K562 (cell line): ENCODE results near the gene TLCD5. TPM values are rescaled to one million over a fixed set of nuclear protein-coding genes. Genes with fewer than 3 reads are reported as not detected.

Source experiments
- ATAC-seq: fragments of 200-7000 bp; cut with Tn5 transposase; 3 replicates; pipeline ENCODE4 v1.9.1; 2020; ENCODE audit warnings: moderate library complexity
- BruUV-seq: library from RNA; stranded (reverse); fragments of 400-500 nt; replicated peaks from 2 replicates; lab custom pipeline; 2021; lab: Mats Ljungman, UMichigan
- CTCF ChIA-PET: fragments of 300-600 bp; formaldehyde crosslinking; extraction: SDS; loops from one replicate; lab custom pipeline; 2021; ENCODE audit warnings: low intra/inter-chr PET ratio; lab: Yijun Ruan, JAX
- POLR2A ChIA-PET: fragments of 300-600, 350-650 bp; sonication (Branson Sonifier 250); formaldehyde crosslinking; extraction: SDS; loops from one replicate; lab custom pipeline; 2021; ENCODE audit warnings: antibody characterized with exemption, inconsistent platforms; lab: Yijun Ruan, JAX
- DNase-seq, 4 experiments: peaks; one replicate each; pipeline versions ENCODE4 v3.0.0 to v3.0.0-alpha.2; 2011 to 2018; ENCODE audit warnings: low spot score in 3 of 4, mixed read lengths in 3 of 4; ENCODE audit errors: extremely low read depth in 1 of 4
- FAIRE-seq: peaks from 2 replicates; lab custom pipeline; 2011; peaks lifted over from hg19 to GRCh38; lab: Jason Lieb, UNC
- H2AFZ ChIP-seq: 2 replicates; pipeline ENCODE4 v1.6.0; 2011; ENCODE audit warnings: low read depth, low read length, control low read depth, inconsistent platforms
- H3K27ac ChIP-seq: fragments of 200-600 bp; 3 replicates; pipeline ENCODE4 v1.8.0; 2011; ENCODE audit warnings: low read depth, mild to moderate bottlenecking, control low read depth, inconsistent platforms, low read length, moderate library complexity, mixed read lengths; ENCODE audit errors: extremely low read depth
- H3K27me3 ChIP-seq, 2 experiments: fragments of 300-600 bp in 1 of 2; 2 replicates in 1 of 2; 3 replicates in 1 of 2; pipeline versions ENCODE4 v1.6.0 to v1.8.0; 2011; ENCODE audit warnings: inconsistent platforms in 2 of 2, low read length in 2 of 2, mild to moderate bottlenecking in 1 of 2, mixed read lengths in 1 of 2, moderate library complexity in 1 of 2; ENCODE audit not compliant: control insufficient read depth in 2 of 2, insufficient read depth in 2 of 2
- H3K36me3 ChIP-seq: fragments of 300-600 bp; 3 replicates; pipeline ENCODE4 v1.8.0; 2011; ENCODE audit warnings: mild to moderate bottlenecking, low read length, inconsistent platforms; ENCODE audit not compliant: control insufficient read depth, insufficient read depth
- H3K4me1 ChIP-seq, 2 experiments: fragments of 200-600 bp in 1 of 2; replicated peaks in 1 of 2; 2 replicates in 1 of 2; 3 replicates in 1 of 2; pipeline versions ENCODE4 v1.5.1 to v1.8.0; 2011; ENCODE audit warnings: inconsistent platforms in 2 of 2, low read length in 2 of 2, mild to moderate bottlenecking in 1 of 2, mixed read lengths in 1 of 2, moderate library complexity in 1 of 2; ENCODE audit not compliant: control insufficient read depth in 2 of 2, insufficient read depth in 2 of 2
- H3K4me2 ChIP-seq: 2 replicates; pipeline ENCODE4 v1.6.1; 2011; ENCODE audit warnings: low read length, control low read depth, inconsistent platforms, mixed read lengths; ENCODE audit not compliant: insufficient read depth
- H3K4me3 ChIP-seq: fragments of 200-600 bp; sonication (generic), shearing (Covaris generic); 2 replicates; pipeline ENCODE4 v1.5.1; 2016; ENCODE audit warnings: control low read depth, inconsistent platforms
- H3K79me2 ChIP-seq: fragments of 200-600 bp; 3 replicates; pipeline ENCODE4 v1.8.0; 2011; ENCODE audit warnings: low read length, inconsistent platforms; ENCODE audit not compliant: control insufficient read depth, insufficient read depth
- H3K9ac ChIP-seq, 2 experiments: 2 replicates each; pipeline versions ENCODE4 v1.6.0 to v1.6.1; 2011; ENCODE audit warnings: low read depth in 2 of 2, low read length in 2 of 2, control low read depth in 1 of 2, inconsistent platforms in 1 of 2, mild to moderate bottlenecking in 1 of 2, mixed read lengths in 1 of 2; ENCODE audit not compliant: insufficient read depth in 1 of 2
- H3K9me1 ChIP-seq: one replicate; pipeline ENCODE4 v1.6.0; 2011; ENCODE audit warnings: inconsistent platforms, mild to moderate bottlenecking, low read length, moderate library complexity; ENCODE audit not compliant: control insufficient read depth, insufficient read depth
- H3K9me3 ChIP-seq: replicated peaks from 2 replicates; pipeline ENCODE4 v1.5.1; 2011; ENCODE audit warnings: low read depth, low read length, inconsistent platforms; ENCODE audit not compliant: control insufficient read depth, insufficient read depth
- H4K20me1 ChIP-seq: replicated peaks from 2 replicates; pipeline ENCODE4 v1.6.1; 2011; ENCODE audit warnings: low read length, inconsistent platforms, mixed read lengths; ENCODE audit not compliant: control insufficient read depth, insufficient read depth
- ARID1B ChIP-seq: fragments of 450-650 bp; IDR thresholded peaks from 2 replicates; pipeline ENCODE4 v1.6.1; 2016; ENCODE audit warnings: antibody characterized with exemption, mild to moderate bottlenecking, inconsistent platforms
- C11orf30 ChIP-seq: fragments of 450-650 bp; IDR thresholded peaks from 2 replicates; pipeline ENCODE4 v1.6.1; 2016; ENCODE audit warnings: low read depth, mild to moderate bottlenecking
- CBFA2T2 ChIP-seq: fragments of 450-650 bp; conservative IDR thresholded peaks from 2 replicates; pipeline ENCODE4 v1.6.1; 2017; ENCODE audit warnings: mild to moderate bottlenecking
- CBFA2T3 ChIP-seq: fragments of 450-650 bp; IDR thresholded peaks from 2 replicates; pipeline ENCODE4 v1.6.1; 2017
- ZNF57 ChIP-seq: fragments of 450-650 bp; formaldehyde crosslinking; IDR thresholded peaks from 2 replicates; pipeline ENCODE4 v1.4.0; 2020; ENCODE audit warnings: mild to moderate bottlenecking, moderate library complexity
- ZNF589 ChIP-seq: fragments of 200-800 bp; sonication (Bioruptor generic); IDR thresholded peaks from 2 replicates; pipeline ENCODE4 v1.6.1; 2016; ENCODE audit warnings: low read depth, missing genetic modification characterization, missing compliant biosample characterization
- WGBS: fragments of 100-300 bp; shearing (Covaris generic); methylation state at CpG from one replicate; pipeline ENCODE4 v1.1.6; 2016; ENCODE audit warnings: low coverage, mixed read lengths; ENCODE audit not compliant: insufficient coverage; ENCODE audit errors: missing lambda C conversion rate; 5-methylcytosine and 5-hydroxymethylcytosine counted together
- in situ Hi-C: fragments of 300-500 bp; cut with MboI; formaldehyde crosslinking; loops from 4 replicates; pipeline ENCODE4 v1.15.0; 2018; ENCODE audit warnings: inconsistent platforms, mixed read lengths
- intact Hi-C: fragments of 100-400 bp; cut with micrococcal nuclease; formaldehyde crosslinking; loops from 2 replicates; pipeline ENCODE4 v1.14.2; 2022
- polyA plus RNA-seq, 8 experiments: library from polyadenylated mRNA; depleted of rRNA in 4 of 8; stranded (reverse) in 5 of 8; unstranded in 3 of 8; fragments of >200 nt; fragmentation: Nextera tagmentation in 2 of 8; fragmentation: Illumina TruSeq in 1 of 8; extraction: Ambion mirVana in 2 of 8; extraction: Trizol in 1 of 8; gene quantifications; 2 replicates each; pipeline versions ENCODE4 v1.2.1 to v1.2.3, GENCODE V29; 2011 to 2014; ENCODE audit warnings: inconsistent platforms in 1 of 8, missing spikeins in 1 of 8
- total RNA-seq, 7 experiments: library from RNA; depleted of rRNA in 6 of 7; stranded (reverse); fragments of >200 nt in 6 of 7; fragmentation: Illumina TruSeq in 2 of 7; extraction: Trizol in 2 of 7; gene quantifications; 2 replicates each; pipeline versions ENCODE4 v1.2.1 to v1.2.3, GENCODE V29; 2011 to 2021; ENCODE audit warnings: low replicate concordance in 1 of 7

TLCD5 gene
- total and polyA plus RNA-seq, 9 of the 15 experiments (the other 6 are each of a cell fraction or from before 2014, with no cell fraction given) = 0.94 to 5.1 (median 1.6) TPM

GRCh38 chr11:120314861-120315260 lies 10.2 kb upstream of the TLCD5 start:
- DNase-seq = peak in 2 of 4 experiments; percentile 48 to 55
- no peak overlapping the region for H3K27ac ChIP-seq
- no peaks in the 10 kb centered on the region for H4K20me1 ChIP-seq
- no peak overlapping the region for H2AFZ ChIP-seq
- peaks cover 0 to 5% of the 10 kb centered on the region in 2 experiments; a peak in 1 of 5 replicates for H3K4me1 ChIP-seq
- TF ChIP-seq CBFA2T2 = peak; percentile 30; the same call in 1 of the 2 replicates
- no peak for TF ChIP-seq C11orf30
- no peak for TF ChIP-seq ZNF57
- TF ChIP-seq ARID1B = 0 out of 2 replicates have a peak, but pooled peaks have one; percentile 29
- TF ChIP-seq CBFA2T3 = peak; percentile 73
- TF ChIP-seq ZNF589 (CRISPR knock-in tag) = no peak
- H3K9ac ChIP-seq = no peak overlapping the region; a peak in 1 of 4 replicates
- peaks cover 9 to 38% of the 10 kb centered on the region in 2 experiments; a peak in 4 of 5 replicates for H3K27me3 ChIP-seq
- ChIA-PET CTCF (no interaction called here), POLR2A (interaction anchor here (1.4 to 1.6 kb wide), 2 partner anchors 9 to 12 kb away, joined by 3 to 4 read pairs; no protein-coding TSS in a partner anchor)
- H3K9me1 ChIP-seq = no peaks in the 10 kb centered on the region
- ATAC-seq = peak; percentile 78
- H3K4me2 ChIP-seq = no peak overlapping the region
- in situ Hi-C loops (no loop called here), intact Hi-C loops (no loop called here)
- H3K4me3 ChIP-seq = no peak overlapping the region
- FAIRE-seq = peak; percentile 52
- BruUV-seq = no TSS peak
- 3% methylated on average over 3 of the region's 3 CpGs for WGBS
- H3K79me2 ChIP-seq = no peaks in the 10 kb centered on the region
- no peaks in the 10 kb centered on the region for H3K9me3 ChIP-seq
- no peaks in the 10 kb centered on the region for H3K36me3 ChIP-seq
